Left lung (tissue), 10 donors: ENCODE measurements around the gene HSF2BP. TPM values are rescaled to one million over a fixed set of nuclear protein-coding genes. Genes with fewer than 3 reads are reported as not detected.
"Not testable (repeated sequence)": the region's sequence is repeated elsewhere in the genome, so short reads cannot be mapped to it uniquely, and the experiment has no call there.

ENCODE experiments used
- ATAC-seq: fragments of 200-7000 bp; cut with Tn5 transposase; one replicate; pipeline ENCODE4 v1.9.1; 2020; ENCODE audit warnings: moderate library complexity
- DNase-seq, 4 donors: peaks; one replicate each; pipeline ENCODE4 v3.0.0-alpha.2; 2013 to 2020
- H3K27ac ChIP-seq, 2 donors: fragments of 200-600 bp; sonication (generic) in 1 of 2; one replicate each; pipeline versions ENCODE4 v1.5.0 to v1.8.0; 2020 to 2021
- H3K27me3 ChIP-seq, 2 donors: fragments of 200-600 bp; sonication (generic) in 1 of 2; one replicate each; pipeline versions ENCODE4 v1.5.0 to v1.8.0; 2020 to 2021
- H3K36me3 ChIP-seq, 2 donors: fragments of 200-600 bp; sonication (generic) in 1 of 2; one replicate each; pipeline versions ENCODE4 v1.5.0 to v1.8.0; 2020 to 2021
- H3K4me1 ChIP-seq, 2 donors: fragments of 200-600 bp; one replicate each; pipeline ENCODE4 v1.8.0; 2021
- H3K4me3 ChIP-seq, 2 donors: fragments of 200-600 bp; sonication (generic) in 1 of 2; one replicate each; pipeline versions ENCODE4 v1.5.0 to v1.8.0; 2020 to 2021; ENCODE audit warnings: mild to moderate bottlenecking in 1 of 2
- H3K9me3 ChIP-seq, 2 donors: fragments of 200-600 bp; sonication (generic) in 1 of 2; one replicate each; pipeline versions ENCODE4 v1.5.0 to v1.8.0; 2020 to 2021
- CTCF ChIP-seq, 2 donors: fragments of 200-600 bp; sonication (generic) in 1 of 2; IDR thresholded peaks; one replicate each; pipeline versions ENCODE4 v1.5.0 to v1.8.0; 2021; ENCODE audit warnings: antibody characterized with exemption in 2 of 2
- intact Hi-C, 2 donors: fragments of 100-400 bp; cut with DNase I; formaldehyde crosslinking; loops; one replicate each; pipeline versions ENCODE4 v1.11.2 to v1.14.2; 2022
- polyA plus RNA-seq, 6 donors: library from polyadenylated mRNA; unstranded; fragments of 120-200 nt; gene quantifications; one replicate each; pipeline ENCODE4 v1.2.1, GENCODE V29; 2013; ENCODE audit not compliant: insufficient read length in 6 of 6
- total RNA-seq, 2 donors: library from RNA; stranded (reverse); fragmentation: NEBNext Ultra II Directional; extraction: Animal tissue kit (Norgen Biotek cat#: 25700); gene quantifications; one replicate each; pipeline ENCODE4 v1.2.1, GENCODE V29; 2021
- donor health status: DM: no; HTN: yes; CAD: no.
- donor health status: DM: no; HTN: no; CAD: no.

Gene HSF2BP
- total and polyA plus RNA-seq, 8 donors = 0.29 to 1.7 (median 1.2) TPM

GRCh38 chr21:43702785-43703034 lies 43.4 kb upstream of the HSF2BP start:
- intact Hi-C loops = no loop called here
- Histone ChIP-seq H3K27ac (no peak overlapping the region), H3K9me3 (no peaks in the 10 kb centered on the region), H3K27me3 (peaks cover 0 to 8% of the 10 kb centered on the region in 2 donors), H3K4me1 (peaks cover 0 to 14% of the 10 kb centered on the region in 2 donors), H3K4me3 (no peak overlapping the region), H3K36me3 (no peaks in the 10 kb centered on the region)
- no peak for TF ChIP-seq CTCF (IDR thresholded peaks at IDR 0.05)
- no peak for DNase-seq
- ATAC-seq = no peak

GRCh38 chr21:43701936-43702784 lies 42.9 kb upstream of the HSF2BP start:
- intact Hi-C loops = no loop called here
- no peak for ATAC-seq
- peaks cover 0 to 14% of the 10 kb centered on the region in 2 donors for H3K4me1 ChIP-seq
- H3K36me3 ChIP-seq = no peaks in the 10 kb centered on the region
- no peaks in the 10 kb centered on the region for H3K9me3 ChIP-seq
- no peak overlapping the region for H3K27ac ChIP-seq
- peak in 1 of 4 donors; percentile 60 for DNase-seq
- no peak for TF ChIP-seq CTCF (IDR thresholded peaks at IDR 0.05)
- peaks cover 0 to 8% of the 10 kb centered on the region in 2 donors for H3K27me3 ChIP-seq
- no peak overlapping the region for H3K4me3 ChIP-seq

- H3K9me3 ChIP-seq = no peaks in the 10 kb centered on the region
- H3K36me3 ChIP-seq = peaks cover 0 to 13% of the 10 kb centered on the region in 2 donors
- ATAC-seq (no peak), DNase-seq (peak in 1 of 4 donors; percentile 73)
- H3K27me3 ChIP-seq = peaks cover 0 to 8% of the 10 kb centered on the region in 2 donors
- no peak overlapping the region for H3K4me3 ChIP-seq
- TF ChIP-seq CTCF (IDR thresholded peaks at IDR 0.05) = no peak
- no peak overlapping the region for H3K27ac ChIP-seq
- intact Hi-C loops = no loop called here
- peaks cover 0 to 14% of the 10 kb centered on the region in 2 donors for H3K4me1 ChIP-seq
These were observed 40.8 kb upstream of the HSF2BP start for GRCh38 chr21:43699933-43700599.

- intact Hi-C loops, H3K4me3 ChIP-seq, H3K27me3 ChIP-seq, H3K9me3 ChIP-seq, ATAC-seq, H3K27ac ChIP-seq: not testable (repeated sequence)
- peak in 1 of 4 donors; percentile 12 for DNase-seq
- Histone ChIP-seq H3K4me1 (peaks cover 0 to 14% of the 10 kb centered on the region in 2 donors), H3K36me3 (peaks cover 0 to 18% of the 10 kb centered on the region in 2 donors)
These were observed 40.1 kb upstream of the HSF2BP start for GRCh38 chr21:43699492-43699777.

- intact Hi-C loops = no loop called here
- peaks cover 0 to 33% of the 10 kb centered on the region in 2 donors for H3K36me3 ChIP-seq
- no peak overlapping the region for H3K4me3 ChIP-seq
- DNase-seq (no peak), ATAC-seq (no peak)
- peaks cover 0 to 9% of the 10 kb centered on the region in 2 donors for H3K4me1 ChIP-seq
- no peaks in the 10 kb centered on the region for H3K9me3 ChIP-seq
- H3K27me3 ChIP-seq = peaks cover 0 to 8% of the 10 kb centered on the region in 2 donors
- TF ChIP-seq CTCF (IDR thresholded peaks at IDR 0.05) = no peak
- H3K27ac ChIP-seq = no peak overlapping the region
These were observed 38.7 kb upstream of the HSF2BP start for GRCh38 chr21:43697758-43698643.
